GM23248 (cell line): ENCODE results near the gene PCDHGA8. TPM values are rescaled to one million over a fixed set of nuclear protein-coding genes. Genes with fewer than 3 reads are reported as not detected.
"Not testable (repeated sequence)": the region's sequence is repeated elsewhere in the genome, so short reads cannot be mapped to it uniquely, and the experiment has no call there.

ENCODE experiments used
- DNase-seq: peaks from one replicate; pipeline ENCODE4 v3.0.0-alpha.2; 2015
- H2AFZ ChIP-seq: fragments of 200-600 bp; sonication (generic); 2 replicates; pipeline ENCODE4 v1.6.1; 2016; ENCODE audit warnings: antibody characterized with exemption
- H3F3A ChIP-seq: fragments of 200-600 bp; sonication (generic); 2 replicates; pipeline ENCODE4 v1.6.1; 2016; ENCODE audit warnings: mild to moderate bottlenecking, antibody characterized with exemption, mixed run types; ENCODE audit not compliant: insufficient read depth
- H3K27ac ChIP-seq: fragments of 200-600 bp; sonication (generic); 2 replicates; pipeline ENCODE4 v1.5.1; 2016; ENCODE audit warnings: mild to moderate bottlenecking
- H3K27me3 ChIP-seq: fragments of 200-600 bp; sonication (generic); replicated peaks from 2 replicates; pipeline ENCODE4 v1.6.1; 2016; ENCODE audit warnings: mild to moderate bottlenecking; ENCODE audit not compliant: insufficient read depth
- H3K36me3 ChIP-seq: fragments of 200-600 bp; sonication (generic); 2 replicates; pipeline ENCODE4 v1.6.1; 2016; ENCODE audit warnings: low read depth, mild to moderate bottlenecking
- H3K4me1 ChIP-seq: fragments of 200-600 bp; sonication (generic); 2 replicates; pipeline ENCODE4 v1.6.1; 2016; ENCODE audit warnings: mild to moderate bottlenecking; ENCODE audit not compliant: insufficient read depth
- H3K4me2 ChIP-seq: fragments of 200-600 bp; sonication (generic); one replicate; pipeline ENCODE4 v1.6.1; 2016; ENCODE audit warnings: mild to moderate bottlenecking; ENCODE audit not compliant: unreplicated experiment
- H3K4me3 ChIP-seq: fragments of 200-600 bp; sonication (generic); 2 replicates; pipeline ENCODE4 v1.5.1; 2016; ENCODE audit warnings: mild to moderate bottlenecking
- H3K79me2 ChIP-seq: fragments of 200-600 bp; sonication (generic); 2 replicates; pipeline ENCODE4 v1.6.1; 2016; ENCODE audit warnings: mild to moderate bottlenecking; ENCODE audit not compliant: insufficient read depth
- H3K9ac ChIP-seq: fragments of 200-600 bp; sonication (generic); 2 replicates; pipeline ENCODE4 v1.6.1; 2016; ENCODE audit warnings: mild to moderate bottlenecking
- H3K9me2 ChIP-seq: fragments of 200-600 bp; sonication (generic); 2 replicates; pipeline ENCODE4 v1.6.1; 2016; ENCODE audit warnings: mixed run types, mild to moderate bottlenecking, moderate library complexity; ENCODE audit not compliant: insufficient read depth
- H3K9me3 ChIP-seq: fragments of 200-600 bp; sonication (generic); one replicate; pipeline ENCODE4 v1.6.1; 2017; ENCODE audit warnings: low read depth
- H4K20me1 ChIP-seq: fragments of 200-600 bp; sonication (generic); 2 replicates; pipeline ENCODE4 v1.6.0; 2016; ENCODE audit not compliant: insufficient read depth
- EZH2 ChIP-seq: fragments of 200-600 bp; sonication (generic); IDR thresholded peaks from 2 replicates; pipeline ENCODE4 v1.6.1; 2018; ENCODE audit warnings: antibody characterized with exemption, mild to moderate bottlenecking; ENCODE audit not compliant: insufficient read depth, poor library complexity, severe bottlenecking
- EZH2phosphoT487 ChIP-seq: fragments of 200-600 bp; sonication (generic); IDR thresholded peaks from 2 replicates; pipeline ENCODE4 v1.6.1; 2018; ENCODE audit warnings: antibody characterized with exemption, moderate library complexity, mild to moderate bottlenecking, low read depth; ENCODE audit not compliant: insufficient read depth
- WGBS, 2 experiments: methylation state at CpG; one replicate each; pipeline ENCODE4 v1.1.6; 2015 to 2017; ENCODE audit warnings: low lambda C conversion rate in 2 of 2, low coverage in 1 of 2; ENCODE audit errors: missing lambda C conversion rate in 2 of 2; 5-methylcytosine and 5-hydroxymethylcytosine counted together
- in situ Hi-C: fragments of 300-500 bp; cut with MboI; formaldehyde crosslinking; loops from 2 replicates; pipeline ENCODE4 v1.15.0; 2020
- polyA plus RNA-seq: library from polyadenylated mRNA; unstranded; fragments of >200 nt; fragmentation: Nextera tagmentation; extraction: Ambion mirVana; gene quantifications from 2 replicates; pipeline ENCODE4 v1.2.1, GENCODE V29; 2016
- total RNA-seq: library from RNA; depleted of rRNA; stranded (reverse); fragments of >200 nt; shearing (Covaris generic); gene quantifications from 2 replicates; pipeline ENCODE4 v1.2.3, GENCODE V29; 2014

The PCDHGA8 gene
- total and polyA plus RNA-seq, 2 experiments from 2014 or later: 0.69 to 0.86 TPM

GRCh38 chr5:141383345-141383744, 9.1 kb upstream of the PCDHGA8 start:
- Histone ChIP-seq H3K4me3 (no peak overlapping the region), H3K4me1 (no peaks in the 10 kb centered on the region), H3K9ac (no peak overlapping the region), H3K27me3 (no peaks in the 10 kb centered on the region), H3K4me2 (no peak overlapping the region), H3K36me3 (no peaks in the 10 kb centered on the region), H3K9me2 (no peaks in the 10 kb centered on the region), H3K9me3 (no peaks in the 10 kb centered on the region), H2AFZ (no peak overlapping the region), H3K79me2 (no peaks in the 10 kb centered on the region), H3K27ac (no peak overlapping the region), H4K20me1 (no peaks in the 10 kb centered on the region), H3F3A (no peaks in the 10 kb centered on the region)
- 41 to 42% methylated on average over 18 to 21 of the region's 21 CpGs for WGBS, 2 experiments
- TF ChIP-seq EZH2 (no peak), EZH2phosphoT487 (no peak)
- no peak for DNase-seq
- in situ Hi-C loops: no loop called here

GRCh38 chr5:141384471-141385267, 7.8 kb upstream of the PCDHGA8 start:
- H3K9me2 ChIP-seq: no peaks in the 10 kb centered on the region

GRCh38 chr5:141387557-141388311, 4.7 kb upstream of the PCDHGA8 start, which contains the start of gene PCDHGB4:
PCDHGB4 (plus strand) TSS chr5:141387698; CDS start chr5:141387885, 187 bp downstream.
- not testable (repeated sequence) for H3K4me2 ChIP-seq
- 13 to 19% methylated on average over 21 to 23 of the region's 40 CpGs for WGBS, 2 experiments

More at GRCh38 chr5:141384471-141385267, 7.8 kb upstream of the PCDHGA8 start:
- H4K20me1 ChIP-seq: no peaks in the 10 kb centered on the region
- DNase-seq: no peak
- TF ChIP-seq EZH2phosphoT487 (no peak), EZH2 (no peak)
- H3K4me2 ChIP-seq: no peak overlapping the region
- H3K79me2 ChIP-seq: no peaks in the 10 kb centered on the region
- WGBS, 2 experiments: 36 to 38% methylated on average over 42 to 43 of the region's 43 CpGs
- no peak overlapping the region for H3K4me3 ChIP-seq
- H3K4me1 ChIP-seq: no peaks in the 10 kb centered on the region
- no peaks in the 10 kb centered on the region for H3F3A ChIP-seq
- in situ Hi-C loops: no loop called here
- no peak overlapping the region for H3K27ac ChIP-seq
- H2AFZ ChIP-seq: no peak overlapping the region
- H3K9ac ChIP-seq: no peak overlapping the region
- H3K9me3 ChIP-seq: no peaks in the 10 kb centered on the region
- H3K27me3 ChIP-seq: no peaks in the 10 kb centered on the region
- no peaks in the 10 kb centered on the region for H3K36me3 ChIP-seq

GRCh38 chr5:141388661-141389060, 3.8 kb upstream of the PCDHGA8 start:
- H3K36me3 ChIP-seq: no peaks in the 10 kb centered on the region
- H3K79me2 ChIP-seq: no peaks in the 10 kb centered on the region
- WGBS, 2 experiments: 47% methylated on average over 10 of the region's 10 CpGs
- no peak overlapping the region for H3K27ac ChIP-seq
- no peak overlapping the region for H3K4me3 ChIP-seq
- no peak for DNase-seq
- no peaks in the 10 kb centered on the region for H3K9me2 ChIP-seq
- no peak for TF ChIP-seq EZH2
- TF ChIP-seq EZH2phosphoT487: no peak
- H3K9ac ChIP-seq: no peak overlapping the region
- no peaks in the 10 kb centered on the region for H3K9me3 ChIP-seq
- H3K4me1 ChIP-seq: no peaks in the 10 kb centered on the region
- no peaks in the 10 kb centered on the region for H3F3A ChIP-seq
- H4K20me1 ChIP-seq: no peaks in the 10 kb centered on the region
- H3K4me2 ChIP-seq: no peak overlapping the region
- in situ Hi-C loops: no loop called here
- no peak overlapping the region for H2AFZ ChIP-seq
- H3K27me3 ChIP-seq: no peaks in the 10 kb centered on the region

More at GRCh38 chr5:141387557-141388311, 4.7 kb upstream of the PCDHGA8 start, which contains the start of gene PCDHGB4:
- peak; percentile 61 for DNase-seq
- H4K20me1 ChIP-seq, H3K79me2 ChIP-seq, H3K27me3 ChIP-seq, H3K9me3 ChIP-seq, H3K9me2 ChIP-seq, H3K27ac ChIP-seq, H3K36me3 ChIP-seq, H3K9ac ChIP-seq, H3F3A ChIP-seq, H3K4me1 ChIP-seq, in situ Hi-C loops: not testable (repeated sequence)
- H3K4me3 ChIP-seq: peak within 1 kb of the TSS; percentile 66
- H2AFZ ChIP-seq: peak within 1 kb of the TSS; percentile 62; the same call in 1 of the 2 replicates
